IPS DF 4.7 (cell line): ENCODE measurements around the gene COPB1.

Experiments
- DNase-seq: peaks from one replicate; pipeline ENCODE4 v3.0.0-alpha.2; 2013; ENCODE audit warnings: low spot score; ENCODE audit errors: extremely low read depth

The COPB1 gene

DNA sequence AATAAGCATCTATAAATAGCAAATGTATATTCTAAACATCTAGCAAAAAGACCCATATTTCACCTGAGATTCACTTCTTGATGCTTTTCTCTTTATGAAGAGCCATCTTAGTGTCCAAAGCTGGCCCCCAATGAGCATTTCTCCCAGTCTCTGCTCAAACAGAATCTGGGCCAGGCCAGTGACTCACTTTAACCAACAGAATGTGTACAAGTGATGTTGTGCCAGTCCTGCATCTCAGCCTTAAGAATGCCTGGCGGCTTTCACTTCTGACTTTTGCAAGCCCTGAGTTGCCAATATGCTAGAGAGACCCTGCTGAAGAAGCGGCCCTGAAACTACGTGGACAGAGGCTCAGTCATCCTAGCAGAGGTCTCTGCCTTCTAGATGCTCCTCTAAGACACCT is 6.9 kb upstream of the COPB1 start:
- DNase-seq, result no peak

DNA sequence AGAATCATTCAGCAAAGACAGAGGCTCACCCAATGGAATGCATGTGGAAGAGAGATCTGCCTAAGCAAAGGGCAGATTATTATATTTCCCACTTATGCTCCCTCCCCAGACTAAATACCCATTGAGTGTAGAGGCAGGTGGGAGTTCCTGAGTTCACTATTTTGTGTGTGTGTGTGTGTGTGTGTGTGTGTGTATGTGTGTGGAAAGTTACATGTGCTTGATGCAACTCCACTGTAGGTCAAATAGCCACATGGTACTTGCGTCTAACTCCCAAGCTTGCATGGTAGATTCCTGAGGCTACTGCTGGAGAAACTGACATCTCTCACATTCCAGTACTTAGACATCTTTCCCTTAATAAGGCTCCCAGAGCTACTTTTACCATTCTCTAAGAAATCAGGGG is 3.4 kb upstream of the COPB1 start:
- no peak for DNase-seq

DNA sequence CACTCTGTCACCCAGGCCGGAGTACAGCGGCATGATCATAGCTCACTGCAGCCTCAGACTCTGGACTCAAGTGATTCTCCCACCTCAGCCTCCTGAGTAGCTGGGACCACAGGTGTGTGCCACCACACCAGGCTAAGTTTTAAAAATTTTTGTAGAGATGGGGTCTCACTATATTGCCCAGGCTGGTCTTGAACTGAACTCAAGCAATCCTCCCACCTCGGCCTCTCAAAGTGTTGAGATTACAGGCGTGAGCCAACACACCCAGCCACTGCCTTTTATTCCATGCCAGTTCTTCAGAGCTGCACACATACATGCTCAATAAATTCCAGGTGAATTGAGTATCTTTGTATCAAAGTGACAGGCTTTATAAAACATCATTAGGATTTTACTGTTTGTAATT is 2.4 kb upstream of the COPB1 start:
- DNase-seq, result no peak

DNA sequence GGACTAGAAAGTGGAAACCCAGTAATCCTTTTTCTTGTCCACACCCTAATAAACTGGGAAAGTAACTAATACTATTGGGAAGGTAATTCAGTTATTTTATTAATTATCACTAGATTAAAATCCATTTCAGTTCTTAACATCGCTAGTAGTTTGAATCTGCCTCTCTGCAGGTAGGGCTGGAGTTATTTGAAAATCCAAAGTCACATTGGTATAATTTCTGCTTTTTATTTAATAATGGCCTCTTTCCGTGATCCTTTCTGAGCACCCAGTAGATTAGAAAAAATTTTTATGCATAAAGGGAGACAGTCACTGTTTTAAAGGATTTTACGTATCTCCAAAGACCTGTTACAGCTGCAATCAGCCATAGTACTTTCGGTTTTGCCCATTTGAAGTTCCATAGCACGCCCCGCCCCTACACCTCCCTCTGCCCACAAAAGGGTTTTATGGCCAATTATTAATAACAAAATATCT is 605 bp upstream of the COPB1 start:
- DNase-seq, result no peak

DNA sequence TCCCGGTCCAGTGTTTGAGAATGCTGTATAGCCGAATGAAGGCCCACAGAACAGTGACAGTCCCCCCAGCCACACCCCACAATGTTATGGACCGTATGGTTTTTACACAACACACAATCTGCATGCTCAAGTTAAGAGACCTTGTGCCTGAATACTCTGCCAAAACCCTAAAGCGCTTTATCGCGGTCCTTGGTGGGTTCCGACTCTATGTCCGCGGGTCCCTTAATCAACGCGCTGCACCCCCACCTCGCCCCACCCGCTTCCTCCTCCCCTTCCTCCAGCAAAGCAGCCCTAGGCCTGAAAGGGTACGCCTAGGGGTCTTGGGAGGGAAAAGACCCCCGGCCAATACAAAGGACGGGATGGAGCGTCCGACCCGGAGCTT is 442 bp downstream of the COPB1 start:
- no peak for DNase-seq

DNA sequence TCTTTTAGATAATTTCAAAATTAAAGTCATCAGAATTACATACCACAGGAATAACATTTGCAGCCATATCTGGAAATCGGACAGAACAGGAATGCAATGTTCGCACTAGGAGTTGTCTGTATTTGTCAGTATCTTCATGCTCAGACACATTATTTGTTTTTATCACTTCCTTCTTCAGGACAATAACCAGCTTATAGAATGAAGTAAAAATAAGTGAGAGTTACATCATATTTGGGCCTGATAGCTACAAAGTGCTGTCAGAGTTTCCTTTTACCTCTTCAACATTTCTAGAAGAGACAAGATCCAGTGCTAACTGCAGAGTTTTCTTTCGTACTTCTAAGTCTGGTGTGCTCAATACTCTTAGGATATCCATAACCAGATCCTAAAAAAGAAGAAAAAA is 18.9 kb downstream of the COPB1 start:
- DNase-seq, result no peak

DNA sequence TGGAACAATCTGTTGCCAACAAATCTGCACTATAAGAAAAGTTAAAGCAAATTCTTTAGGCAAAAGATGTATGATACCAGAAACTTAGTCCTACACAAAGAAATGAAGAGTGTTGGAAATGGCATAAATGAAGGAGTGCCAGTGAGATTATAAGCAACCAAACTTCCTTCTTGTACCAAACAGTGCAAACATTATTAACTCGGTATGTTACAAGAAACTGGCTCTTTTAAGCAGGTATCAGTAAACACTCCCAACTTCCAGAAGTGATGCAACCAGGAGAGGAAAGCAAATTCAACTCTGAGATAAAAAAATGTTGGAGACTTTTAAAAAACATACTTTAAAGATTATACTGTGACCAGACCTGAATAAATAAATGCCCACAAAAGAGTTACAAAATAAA is 28.5 kb downstream of the COPB1 start:
- no peak for DNase-seq

DNA sequence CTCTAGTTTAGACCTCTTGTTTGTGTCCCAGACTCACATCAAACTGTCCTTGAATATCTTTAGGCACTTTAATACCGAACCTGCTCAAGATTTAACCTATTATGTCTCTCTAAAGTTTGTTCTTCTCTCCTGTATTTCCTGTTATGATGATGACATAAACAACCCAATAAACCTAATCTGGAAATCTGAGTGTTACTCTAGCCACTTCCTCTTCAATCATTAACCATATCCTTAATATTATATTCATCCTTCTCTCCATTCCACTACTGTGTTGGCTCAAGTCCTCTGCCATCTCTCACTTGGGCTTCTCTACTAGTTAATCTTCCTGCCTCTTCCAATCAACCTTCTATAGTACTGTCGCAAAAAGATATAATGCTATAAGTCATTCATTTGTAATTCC is 36.0 kb downstream of the COPB1 start:
- DNase-seq, result no peak

DNA sequence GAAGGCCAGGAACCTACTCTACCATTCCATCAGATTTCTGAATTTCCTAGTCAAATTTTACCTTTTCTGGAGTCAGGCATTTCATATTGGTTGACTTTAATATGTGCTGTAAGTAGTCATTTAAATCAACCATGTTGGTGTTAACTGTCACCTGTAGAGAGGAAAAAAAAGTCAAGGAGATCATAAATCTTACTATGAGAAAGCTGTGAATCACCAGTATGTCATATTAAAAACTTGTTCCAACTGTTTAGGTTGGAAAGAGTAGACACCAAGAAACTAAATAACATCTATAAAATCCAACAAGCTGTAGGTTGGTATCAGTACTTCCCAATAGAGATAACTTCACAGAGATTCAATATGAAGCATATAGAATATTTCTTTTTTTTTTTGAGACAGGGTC is 39.5 kb downstream of the COPB1 start:
- no peak for DNase-seq

DNA sequence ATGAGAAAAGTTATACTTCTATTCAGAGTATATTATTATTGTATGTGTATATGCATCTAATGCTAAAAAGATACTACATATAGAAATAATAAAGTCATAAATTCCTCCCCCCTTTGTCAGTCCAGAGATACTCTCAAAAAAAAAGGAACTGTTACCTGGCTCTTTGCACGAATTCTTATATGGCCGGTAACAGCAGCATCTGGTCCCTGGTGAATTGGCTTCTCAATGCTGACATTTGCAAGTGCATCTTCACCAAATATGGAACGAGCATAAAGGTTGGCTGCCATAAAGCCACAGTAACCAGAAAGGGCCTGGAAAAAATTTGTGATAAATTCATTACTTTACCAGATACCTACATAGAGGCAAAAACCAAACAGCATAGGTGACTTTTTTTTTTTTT is 41.2 kb downstream of the COPB1 start:
- no peak for DNase-seq

DNA sequence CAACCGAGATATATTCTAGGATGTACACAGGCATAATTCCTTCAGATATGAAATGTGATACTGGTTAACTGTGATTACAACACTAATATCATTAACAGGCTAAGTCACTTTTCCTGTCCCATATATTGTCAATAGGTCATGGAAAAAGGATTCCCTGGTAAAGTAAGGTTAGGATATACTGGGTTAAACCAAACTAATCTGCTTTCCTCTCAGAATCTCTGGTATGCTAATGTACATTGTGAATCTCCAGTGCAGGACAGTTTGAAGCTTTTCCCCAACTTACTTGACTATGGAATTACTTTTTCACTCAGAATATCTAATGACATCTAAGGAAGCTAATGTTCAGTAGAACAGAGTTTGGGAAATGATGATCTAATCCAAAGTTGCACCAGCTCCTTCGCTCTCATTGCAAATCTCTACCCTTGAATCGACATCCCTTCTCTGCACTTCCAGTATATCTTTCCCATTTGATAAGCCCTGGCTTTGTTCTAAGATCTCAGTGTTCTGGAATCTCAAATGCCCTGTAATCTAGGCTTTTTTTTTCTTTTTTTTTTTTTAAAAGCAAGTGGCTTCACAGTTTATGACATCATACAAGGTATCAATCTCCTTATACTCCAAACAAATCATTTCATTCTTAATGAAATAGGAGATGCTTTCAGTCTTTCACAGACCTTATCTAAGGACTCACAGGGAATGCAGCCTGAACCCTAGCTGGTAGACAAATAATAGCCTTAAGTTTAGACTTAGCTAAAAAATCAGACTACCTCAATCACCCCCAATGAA is 43.8 kb downstream of the COPB1 start:
- no peak for DNase-seq

DNA sequence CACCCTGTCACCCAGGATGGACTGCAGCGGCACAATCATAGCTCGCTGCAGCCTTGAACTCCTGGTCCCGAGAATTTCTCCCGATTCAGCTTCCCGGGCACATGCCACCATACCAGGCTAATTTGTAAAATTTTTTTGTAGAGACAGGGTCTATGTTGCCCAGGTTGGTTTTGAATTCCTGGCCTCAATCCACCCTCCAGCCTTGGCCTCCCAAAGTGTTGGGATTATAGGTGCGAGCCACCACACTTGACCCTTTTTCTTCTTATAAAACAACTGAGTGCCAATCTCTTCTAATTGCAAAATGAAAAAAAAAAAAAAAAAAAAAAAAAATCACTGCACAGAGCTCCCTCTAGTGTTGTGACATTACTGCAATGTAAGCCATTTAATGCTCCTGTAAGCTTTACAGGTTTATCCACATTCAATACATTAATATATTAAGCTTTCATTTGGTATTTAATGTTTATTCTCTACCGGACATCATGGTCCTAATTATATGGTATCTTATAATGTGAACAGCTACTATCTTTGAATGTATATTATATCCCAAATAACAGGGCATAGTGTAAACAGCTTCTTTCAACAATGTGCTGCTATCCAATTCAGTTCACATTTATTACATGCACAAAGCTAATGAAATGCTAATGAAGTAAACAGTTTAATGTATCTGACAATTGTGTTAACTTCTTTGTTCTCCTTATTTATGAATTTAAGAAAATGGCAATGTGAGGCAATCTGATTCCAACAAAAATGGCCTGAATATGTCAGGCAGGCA is 44.6 kb downstream of the COPB1 start:
- DNase-seq, result no peak

DNA sequence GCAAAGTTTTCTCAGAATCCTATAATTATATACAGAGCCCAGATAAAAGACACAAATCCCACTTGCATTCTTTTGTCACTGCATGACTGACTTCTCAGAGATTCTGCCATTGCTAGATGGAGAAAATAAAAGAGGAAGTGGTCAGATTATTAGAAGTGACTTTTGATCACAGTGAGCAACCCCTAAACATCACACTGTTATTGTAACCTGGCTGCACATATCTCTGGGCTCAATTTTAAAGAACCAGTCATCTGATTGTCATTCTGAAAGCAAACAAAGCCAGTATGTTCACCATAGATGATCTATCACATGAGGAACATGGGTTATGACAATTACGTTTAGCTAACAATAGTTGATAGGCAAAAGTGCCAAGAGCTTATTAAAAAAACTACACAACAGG is 47.8 kb downstream of the COPB1 start:
- no peak for DNase-seq

DNA sequence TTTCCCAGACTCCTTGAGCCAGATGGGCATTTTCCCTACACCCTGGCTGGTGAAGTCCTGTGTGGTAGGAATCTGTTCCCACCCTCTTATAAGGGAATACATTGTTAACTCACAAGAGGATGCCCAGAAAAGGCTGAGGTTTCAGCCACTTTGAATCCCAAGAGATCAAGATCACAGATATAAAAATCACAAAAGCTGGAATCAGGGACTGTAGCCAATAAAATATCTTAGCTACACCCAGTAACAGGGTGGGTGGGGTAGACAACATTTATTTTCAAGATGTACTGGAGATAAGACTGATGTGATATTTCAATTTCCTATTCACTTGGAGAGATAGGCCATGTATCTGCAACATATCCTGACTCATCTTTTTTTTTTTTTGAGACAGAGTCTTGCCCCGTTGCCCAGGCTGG is 50.3 kb downstream of the COPB1 start:
- no peak for DNase-seq

DNA sequence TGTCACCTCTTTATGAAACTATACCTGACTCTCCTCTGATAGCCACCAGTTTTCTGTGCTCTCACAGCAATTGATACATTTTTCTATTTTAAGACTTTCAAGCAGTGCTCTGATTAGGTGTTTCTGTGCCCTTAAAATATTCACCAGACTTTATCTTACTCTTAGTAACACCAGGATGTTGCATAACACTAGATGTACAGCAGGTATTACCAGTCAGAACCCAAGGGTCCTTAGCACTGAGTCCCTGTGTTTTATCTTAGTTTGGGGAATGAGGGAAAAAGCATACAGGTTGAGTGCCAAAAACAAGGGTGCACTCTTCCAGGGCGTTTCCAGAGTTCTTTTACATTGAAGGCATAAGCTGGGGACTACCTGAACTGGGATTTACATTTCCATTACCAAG is 51.4 kb downstream of the COPB1 start:
- no peak for DNase-seq

DNA sequence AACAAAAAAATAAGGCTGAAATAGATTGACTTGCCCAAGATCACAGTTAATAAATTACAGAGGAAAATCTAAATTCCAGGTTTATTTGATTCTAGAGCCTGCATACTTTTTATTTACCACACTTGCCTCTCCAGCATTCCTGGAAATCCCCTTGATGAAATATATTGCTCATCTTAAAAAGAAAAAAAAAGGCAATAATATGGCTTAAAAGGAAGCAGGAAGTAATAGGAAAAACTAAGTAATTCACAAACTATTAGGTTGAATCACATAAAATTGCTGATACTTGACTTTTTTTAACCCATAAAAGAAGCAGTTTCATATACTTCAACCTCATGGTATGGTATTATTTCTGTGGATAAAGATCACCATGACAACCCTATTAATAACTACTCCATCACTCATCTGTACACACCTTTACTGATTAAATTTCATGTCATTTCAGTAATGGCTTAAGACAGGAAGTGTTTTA is 52.9 kb downstream of the COPB1 start:
- DNase-seq, result no peak

DNA sequence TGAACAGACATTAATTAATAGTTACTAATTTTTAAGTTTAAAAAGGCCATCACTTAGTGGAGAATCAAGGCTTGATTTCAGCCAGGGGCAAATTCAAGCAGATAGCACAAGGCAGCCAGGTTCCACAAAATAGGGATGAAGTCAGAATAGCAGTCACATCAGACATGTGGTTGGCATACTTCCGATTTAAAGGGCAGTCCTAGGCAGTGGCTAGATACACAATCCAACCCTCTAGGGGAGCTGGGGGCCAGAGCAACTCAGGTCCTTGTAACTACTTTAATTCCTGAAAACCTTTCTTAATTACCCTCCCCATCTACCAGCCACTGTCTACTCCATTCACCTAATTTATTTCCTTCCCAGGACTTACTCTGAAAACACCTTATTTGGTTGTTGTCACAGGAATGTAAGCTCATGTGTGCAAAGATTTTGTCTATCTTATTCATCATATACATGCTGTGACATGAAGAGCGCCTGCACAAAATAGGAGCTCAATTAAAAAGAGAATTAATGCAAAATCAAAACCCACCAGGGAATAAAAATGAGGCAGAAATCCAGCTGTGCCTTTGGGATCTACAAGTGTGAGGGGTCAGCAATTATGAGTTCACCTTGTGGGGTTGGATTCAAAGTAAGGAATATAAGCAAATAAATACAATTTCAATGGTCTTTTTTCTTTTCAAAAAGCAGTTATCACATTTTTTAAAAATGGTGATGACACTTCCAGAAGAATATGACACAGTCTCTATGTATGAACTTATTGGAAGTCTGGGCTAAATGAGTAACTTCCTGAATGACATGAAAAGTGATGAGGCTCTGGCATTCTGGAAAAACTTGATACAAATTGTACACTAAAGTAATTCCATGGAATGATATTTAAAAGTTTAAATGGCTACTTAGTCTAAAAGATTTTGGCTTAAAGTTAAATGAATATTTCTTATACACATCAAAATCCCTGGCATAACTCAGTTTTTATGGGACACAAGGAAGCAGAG is 53.8 kb downstream of the COPB1 start:
- DNase-seq, result no peak

DNA sequence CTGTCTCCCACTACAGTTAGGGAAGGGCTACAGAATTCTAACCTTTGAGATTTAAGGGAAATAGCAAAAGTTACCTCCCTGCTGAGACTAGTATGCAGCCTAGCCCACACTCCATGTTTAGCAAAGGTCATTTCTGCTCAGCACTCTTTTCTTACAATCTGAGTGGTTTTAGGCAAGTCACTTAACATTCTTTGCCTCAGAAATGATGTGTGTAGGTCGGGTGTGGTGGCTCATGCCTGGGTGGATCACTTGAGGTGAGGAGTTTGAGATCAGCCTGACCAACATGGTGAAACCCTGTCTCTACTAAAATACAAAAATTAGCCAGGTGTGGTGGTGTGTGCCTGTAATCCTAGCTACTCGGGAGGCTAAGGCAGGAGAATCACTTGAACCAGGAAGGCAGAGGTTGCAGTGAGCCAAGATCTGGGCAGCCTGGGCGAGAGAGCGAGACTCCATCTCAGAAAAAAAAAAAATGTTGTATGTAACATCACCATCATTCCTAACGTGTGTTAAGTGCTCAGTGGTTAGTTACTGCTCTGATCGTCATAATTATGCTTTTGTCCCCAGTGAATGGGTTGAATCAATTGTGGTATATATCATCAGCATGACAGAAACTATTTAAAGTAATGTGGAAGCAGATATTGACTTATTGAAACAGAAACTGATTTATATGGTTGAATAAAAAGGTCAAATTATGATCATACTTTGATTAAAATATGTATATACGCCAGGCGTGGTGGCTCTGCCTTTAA is 55.0 kb downstream of the COPB1 start:
- DNase-seq, result no peak

DNA sequence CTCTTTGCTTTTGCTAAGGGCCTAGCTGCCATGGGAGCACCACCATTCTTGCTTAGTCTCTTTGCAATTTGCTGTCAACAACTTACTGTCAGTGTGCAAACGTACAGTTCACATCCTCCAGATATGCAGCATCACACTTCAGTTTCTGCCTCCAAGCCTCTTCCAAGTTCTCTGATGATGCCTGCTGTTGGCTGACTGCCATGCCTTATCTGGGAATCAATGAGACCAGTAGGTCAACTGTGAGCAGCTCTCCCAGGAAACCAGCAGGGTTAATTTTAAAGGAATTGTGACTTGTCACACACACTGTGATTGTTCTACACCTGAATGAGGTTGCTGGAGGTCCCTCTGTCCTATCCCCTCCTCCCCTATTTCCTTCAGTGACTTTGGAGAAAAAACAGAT is 56.0 kb downstream of the COPB1 start:
- no peak for DNase-seq

DNA sequence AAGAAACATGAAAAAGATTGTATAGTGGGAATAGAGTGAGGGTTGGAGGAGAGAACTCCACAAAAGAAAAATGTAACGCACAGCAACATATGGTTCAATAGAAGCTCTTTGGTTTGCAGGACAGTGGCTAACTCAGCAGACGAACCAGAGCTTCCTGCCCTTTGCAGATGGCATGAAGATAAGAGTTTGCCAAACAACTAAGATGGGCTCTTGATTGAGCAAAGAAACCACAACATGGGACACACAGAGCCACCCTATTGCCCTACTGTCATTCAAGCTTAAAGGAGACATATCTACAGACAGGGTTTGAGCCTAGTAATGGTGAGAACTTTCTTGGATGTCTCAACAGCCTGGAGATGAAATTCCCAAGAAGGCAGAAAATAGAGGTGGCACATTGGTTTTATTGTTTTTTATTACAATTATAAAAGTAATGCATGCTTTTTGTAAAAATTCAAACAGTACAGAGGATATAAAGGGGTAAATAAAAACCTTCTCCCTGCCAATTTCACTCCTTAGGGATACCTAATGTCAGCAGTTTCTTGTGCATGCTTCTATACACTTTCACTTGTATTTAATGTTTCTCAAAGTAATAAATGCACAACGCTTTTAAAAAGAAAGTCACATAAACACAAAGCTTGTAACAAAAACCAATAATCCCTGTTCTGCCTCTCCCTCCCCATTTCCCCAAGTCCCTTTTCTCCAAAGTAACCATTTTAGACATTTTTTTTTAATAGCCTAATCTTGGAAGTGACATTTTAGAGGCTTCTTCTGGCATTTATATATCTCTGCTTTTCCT is 63.7 kb downstream of the COPB1 start:
- DNase-seq, result no peak
